Testis (tissue), 3 donors: ENCODE measurements around the gene EHD2. TPM values are rescaled to one million over a fixed set of nuclear protein-coding genes. Genes with fewer than 3 reads are reported as not detected.

Source experiments
- DNase-seq: peaks from one replicate; pipeline ENCODE4 v3.0.0-alpha.2; 2019
- H3K27ac ChIP-seq, 2 donors: fragments of 200-600 bp; sonication (generic); one replicate each; pipeline ENCODE4 v1.5.1; 2019
- H3K27me3 ChIP-seq: fragments of 200-600 bp; sonication (generic); one replicate; pipeline ENCODE4 v1.5.1; 2019
- H3K36me3 ChIP-seq: fragments of 200-600 bp; sonication (generic); one replicate; pipeline ENCODE4 v1.5.1; 2017; ENCODE audit warnings: low read depth; ENCODE audit errors: missing control alignments
- H3K4me1 ChIP-seq: fragments of 200-600 bp; sonication (generic); one replicate; pipeline ENCODE4 v1.5.1; 2019
- H3K4me3 ChIP-seq, 2 donors: fragments of 200-600 bp; sonication (generic); one replicate each; pipeline ENCODE4 v1.5.1; 2017 to 2019
- H3K9me3 ChIP-seq: fragments of 200-600 bp; sonication (generic); one replicate; pipeline ENCODE4 v1.5.1; 2017
- CTCF ChIP-seq, 3 experiments: fragments of 450-650 bp in 2 of 3; fragments of 200-600 bp in 1 of 3; sonication (generic) in 1 of 3; IDR thresholded peaks; one replicate each; pipeline ENCODE4 v1.5.1; 2016 to 2019; ENCODE audit warnings: antibody characterized with exemption in 3 of 3, mild to moderate bottlenecking in 2 of 3, moderate library complexity in 1 of 3
- POLR2A ChIP-seq: fragments of 450-650 bp; IDR thresholded peaks from one replicate; pipeline ENCODE4 v1.6.1; 2017; ENCODE audit warnings: antibody characterized with exemption, mild to moderate bottlenecking, moderate library complexity
- WGBS, 2 donors: methylation state at CpG; one replicate each; pipeline ENCODE4 v1.1.5; 2018; 5-methylcytosine and 5-hydroxymethylcytosine counted together
- intact Hi-C: fragments of 100-400 bp; cut with DNase I; formaldehyde crosslinking; loops from one replicate; pipeline ENCODE4 v1.15.1; 2023; ENCODE audit warnings: low total_unique reads
- polyA plus RNA-seq: library from polyadenylated mRNA; stranded (reverse); fragments of 350-450 nt; fragmentation: Illumina TruSeq; extraction: RNeasy Lipid Tissue Mini Kit (QIAGEN cat#74804); gene quantifications from one replicate; pipeline ENCODE4 v1.2.3, GENCODE V29; 2014; ENCODE audit warnings: low read depth, low replicate concordance; ENCODE audit not compliant: insufficient read depth
- total RNA-seq, 2 donors: library from RNA; depleted of rRNA; stranded (reverse); fragments of >200 nt; gene quantifications; one replicate each; pipeline ENCODE4 v1.2.3, GENCODE V29; 2016

EHD2 gene
- total and polyA plus RNA-seq, 3 donors from 2014 or later = 26.8 to 37.0 (median 33.9) TPM

GRCh38 chr19:47752440-47753211 lies 39.4 kb downstream of the EHD2 start:
- 90% methylated on average over 27 of the region's 27 CpGs for WGBS, 2 donors
- Histone ChIP-seq H3K36me3 (no peaks in the 10 kb centered on the region), H3K27me3 (no peaks in the 10 kb centered on the region), H3K4me3 (no peak overlapping the region), H3K27ac (no peak overlapping the region), H3K9me3 (no peaks in the 10 kb centered on the region), H3K4me1 (no peaks in the 10 kb centered on the region)
- TF ChIP-seq POLR2A (no peak), CTCF (IDR thresholded peaks at IDR 0.05) (no peak)
- intact Hi-C loops = no loop called here
- DNase-seq = no peak

GRCh38 chr19:47754206-47755064 lies 41.2 kb downstream of the EHD2 start:
- intact Hi-C loops = no loop called here
- no peak for DNase-seq
- WGBS, 2 donors = 90 to 91% methylated on average over 16 to 36 of the region's 37 CpGs
- Histone ChIP-seq H3K4me1 (no peaks in the 10 kb centered on the region), H3K27me3 (no peaks in the 10 kb centered on the region), H3K36me3 (no peaks in the 10 kb centered on the region), H3K4me3 (no peak overlapping the region), H3K9me3 (no peaks in the 10 kb centered on the region), H3K27ac (no peak overlapping the region)
- TF ChIP-seq CTCF (IDR thresholded peaks at IDR 0.05) (no peak), POLR2A (no peak)

GRCh38 chr19:47755065-47755761 lies 42.0 kb downstream of the EHD2 start:
- WGBS, 2 donors = 87% methylated on average over 22 to 26 of the region's 36 CpGs
- DNase-seq = no peak
- Histone ChIP-seq H3K9me3 (no peaks in the 10 kb centered on the region), H3K4me3 (no peak overlapping the region), H3K27me3 (no peaks in the 10 kb centered on the region), H3K27ac (no peak overlapping the region), H3K36me3 (no peaks in the 10 kb centered on the region), H3K4me1 (no peaks in the 10 kb centered on the region)
- no peak for TF ChIP-seq CTCF (IDR thresholded peaks at IDR 0.05)
- no peak for TF ChIP-seq POLR2A
- intact Hi-C loops = no loop called here

- Histone ChIP-seq H3K36me3 (no peaks in the 10 kb centered on the region), H3K9me3 (no peaks in the 10 kb centered on the region)
- intact Hi-C loops = no loop called here
Observed at GRCh38 chr19:47755762-47756626, 42.8 kb downstream of the EHD2 start.

More at GRCh38 chr19:47755762-47756626, 42.8 kb downstream of the EHD2 start:
- DNase-seq = no peak
- TF ChIP-seq CTCF (IDR thresholded peaks at IDR 0.05) (no peak), POLR2A (no peak)
- Histone ChIP-seq H3K4me1 (no peaks in the 10 kb centered on the region), H3K4me3 (no peak overlapping the region), H3K27me3 (no peaks in the 10 kb centered on the region), H3K27ac (no peak overlapping the region)
- 90 to 98% methylated on average over 7 to 28 of the region's 28 CpGs for WGBS, 2 donors
